ENCODE measurements around the gene UGT1A10. TPM values are rescaled to one million over a fixed set of nuclear protein-coding genes. Genes with fewer than 3 reads are reported as not detected.
"Not testable (repeated sequence)": the region's sequence is repeated elsewhere in the genome, so short reads cannot be mapped to it uniquely, and the experiment has no call there.

The UGT1A10 gene
- total RNA-seq, 2 experiments from 2014 or later: not detected

GRCh38 chr2:233621863-233622262, 14.4 kb upstream of the UGT1A10 start:
- POLR2A ChIA-PET; H3K36me3 Mint-ChIP-seq (ENCODE audit: low read depth); H3K4me3 Mint-ChIP-seq; H3K27ac Mint-ChIP-seq; CTCF ChIA-PET; H3K4me1 Mint-ChIP-seq; DNase-seq; H3K9me3 Mint-ChIP-seq: not testable (repeated sequence)
- H3K27me3 Mint-ChIP-seq: peaks cover 19% of the 10 kb centered on the region

DNA sequence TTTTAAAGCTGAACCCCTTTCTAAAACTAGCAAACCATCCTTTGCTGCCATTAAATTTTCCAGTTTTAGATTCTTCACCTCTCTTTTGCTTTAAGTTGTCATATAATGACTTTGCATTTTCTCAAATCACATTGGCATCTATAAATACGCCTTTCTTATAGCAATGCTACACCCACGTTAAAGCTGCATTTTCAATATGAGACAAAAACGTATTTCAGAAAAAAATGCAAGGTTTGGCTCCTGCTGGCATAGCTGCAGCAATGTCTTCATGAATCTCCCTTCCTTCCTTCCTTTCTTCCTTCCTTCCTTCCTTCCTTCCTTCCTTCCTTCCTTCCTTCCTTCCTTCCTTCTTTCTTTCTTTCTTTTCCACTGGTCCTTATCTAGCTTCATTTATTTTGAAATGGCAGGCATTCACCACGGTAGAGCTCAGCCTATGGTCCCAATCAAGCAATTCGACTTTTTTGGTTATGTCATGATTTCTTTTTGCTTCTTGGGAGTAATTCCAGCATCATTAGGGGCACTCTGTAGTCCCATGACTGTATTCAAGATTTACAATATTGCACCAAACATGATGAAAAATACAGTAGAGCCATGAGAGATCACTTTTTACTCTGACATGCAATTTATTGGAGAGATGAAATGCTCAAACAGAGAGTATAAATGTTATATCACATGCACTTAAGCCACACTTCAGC, 8.8 kb upstream of the UGT1A10 start:
- Mint-ChIP-seq H3K36me3 (ENCODE audit: low read depth) (no peaks in the 10 kb centered on the region), H3K4me3 (no peak overlapping the region), H3K9me3 (peaks cover 6% of the 10 kb centered on the region), H3K27ac (no peak overlapping the region), H3K27me3 (peaks cover 33% of the 10 kb centered on the region), H3K4me1 (no peaks in the 10 kb centered on the region)
- DNase-seq: no peak
- CTCF ChIA-PET: interaction anchor here (0.6 kb wide), 1 partner anchor 160 kb away, joined by 3 read pairs; no protein-coding TSS in a partner anchor
- POLR2A ChIA-PET: no interaction called here

DNA sequence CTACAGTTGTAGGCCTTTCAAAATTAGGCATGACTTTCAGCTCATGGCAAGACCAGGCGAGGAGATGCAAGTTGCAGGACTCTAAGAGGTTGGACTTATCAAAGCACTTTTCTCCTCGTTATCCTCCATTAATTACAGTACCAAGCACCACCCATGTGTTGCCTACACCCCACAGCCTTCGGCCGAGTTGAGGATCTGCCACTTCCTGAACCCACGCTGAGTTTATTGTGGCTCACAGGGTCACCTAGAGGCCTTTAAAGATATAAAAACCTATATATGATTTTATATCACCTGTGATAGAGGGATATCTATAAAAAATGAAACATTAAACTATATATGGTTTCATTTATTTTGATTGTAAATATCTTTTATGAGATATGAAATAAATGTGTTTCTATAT, 2.6 kb downstream of the UGT1A10 start:
- ChIA-PET CTCF (no interaction called here), POLR2A (no interaction called here)
- Mint-ChIP-seq H3K36me3 (ENCODE audit: low read depth) (no peaks in the 10 kb centered on the region), H3K4me3 (no peak overlapping the region), H3K4me1 (no peaks in the 10 kb centered on the region), H3K27me3 (peaks cover 7% of the 10 kb centered on the region), H3K9me3 (no peaks in the 10 kb centered on the region), H3K27ac (no peak overlapping the region)
- DNase-seq: no peak

DNA sequence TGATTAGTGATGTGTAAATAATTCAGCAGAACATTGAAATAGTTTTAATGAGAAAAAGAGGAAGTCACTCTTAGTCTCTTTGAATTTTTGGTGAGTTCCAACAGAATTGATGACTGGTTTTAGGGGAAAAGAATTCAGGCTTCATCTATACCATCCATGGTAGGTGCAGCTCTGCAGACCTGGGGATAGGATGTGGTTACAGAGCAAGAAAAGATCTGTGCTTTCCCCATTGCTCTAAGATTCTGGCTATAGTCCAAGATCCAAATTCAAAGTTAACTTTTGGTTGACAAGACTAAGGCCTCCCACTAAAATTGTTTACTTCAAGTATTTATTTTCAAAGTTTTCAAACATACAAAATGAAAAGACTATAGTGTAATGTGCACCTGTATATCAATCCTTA, 3.6 kb downstream of the UGT1A10 start:
- no peaks in the 10 kb centered on the region for H3K36me3 Mint-ChIP-seq (ENCODE audit: low read depth)

DNA sequence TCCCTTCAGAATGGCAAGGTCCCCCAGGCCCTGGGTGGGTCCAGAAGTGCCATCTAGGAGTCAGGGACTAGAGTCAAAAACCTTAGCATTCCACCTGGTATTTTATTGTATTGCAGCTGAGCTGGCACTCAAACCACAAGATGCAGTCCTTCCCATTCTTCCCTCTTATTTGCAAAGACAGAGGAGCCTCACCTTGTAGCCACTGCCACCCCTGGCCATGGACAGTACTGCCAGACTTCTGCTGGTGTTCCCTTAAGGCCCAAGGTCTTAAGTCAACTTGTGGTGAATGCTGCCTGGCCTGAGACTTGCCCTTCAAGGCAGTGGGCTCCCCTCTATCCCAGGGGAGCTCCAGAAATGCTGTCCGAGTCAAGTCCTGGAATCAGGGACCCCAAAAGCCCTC, 6.9 kb downstream of the UGT1A10 start:
- no peak for DNase-seq
- CTCF ChIA-PET: no interaction called here
- Mint-ChIP-seq H3K4me1 (no peaks in the 10 kb centered on the region), H3K9me3 (peaks cover 19% of the 10 kb centered on the region), H3K27me3 (peaks cover 2% of the 10 kb centered on the region), H3K4me3 (no peak overlapping the region), H3K27ac (no peak overlapping the region), H3K36me3 (ENCODE audit: low read depth) (no peaks in the 10 kb centered on the region)
- POLR2A ChIA-PET: no interaction called here

More for the DNA sequence above, 3.6 kb downstream of the UGT1A10 start:
- POLR2A ChIA-PET: no interaction called here
- CTCF ChIA-PET: no interaction called here
- DNase-seq: no peak
- Mint-ChIP-seq H3K4me3 (no peak overlapping the region), H3K27me3 (peaks cover 4% of the 10 kb centered on the region), H3K4me1 (no peaks in the 10 kb centered on the region), H3K9me3 (peaks cover 4% of the 10 kb centered on the region), H3K27ac (no peak overlapping the region)

GRCh38 chr2:233646033-233646432, 9.8 kb downstream of the UGT1A10 start:
- H3K27me3 Mint-ChIP-seq; H3K4me3 Mint-ChIP-seq; CTCF ChIA-PET; H3K36me3 Mint-ChIP-seq (ENCODE audit: low read depth); H3K4me1 Mint-ChIP-seq; POLR2A ChIA-PET; H3K27ac Mint-ChIP-seq; DNase-seq: not testable (repeated sequence)
- H3K9me3 Mint-ChIP-seq: peaks cover 19% of the 10 kb centered on the region

DNA sequence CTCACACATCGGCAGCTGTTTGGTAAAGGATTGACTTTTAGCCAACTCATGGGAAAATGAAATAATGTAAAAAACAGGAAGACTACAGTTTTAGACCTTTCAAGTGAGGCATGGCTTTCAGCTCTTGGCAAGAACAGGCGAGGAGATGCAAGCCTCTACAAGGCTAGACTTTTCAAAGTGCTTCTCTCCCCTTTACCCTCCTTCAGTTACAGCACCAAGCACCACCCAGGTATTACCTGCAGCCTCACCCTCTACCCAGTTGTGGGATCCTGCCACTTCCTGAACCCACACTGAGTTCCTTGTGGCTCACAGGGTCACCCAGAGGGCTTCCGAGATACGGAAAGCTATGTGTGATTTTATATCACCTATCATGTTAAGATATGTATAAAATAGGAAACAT, 14.7 kb downstream of the UGT1A10 start:
- Mint-ChIP-seq H3K4me3 (no peak overlapping the region), H3K4me1 (no peaks in the 10 kb centered on the region), H3K9me3 (peaks cover 7% of the 10 kb centered on the region), H3K27ac (no peak overlapping the region), H3K36me3 (ENCODE audit: low read depth) (no peaks in the 10 kb centered on the region), H3K27me3 (peaks cover 11% of the 10 kb centered on the region)
- CTCF ChIA-PET: no interaction called here
- POLR2A ChIA-PET: no interaction called here
- DNase-seq: no peak

DNA sequence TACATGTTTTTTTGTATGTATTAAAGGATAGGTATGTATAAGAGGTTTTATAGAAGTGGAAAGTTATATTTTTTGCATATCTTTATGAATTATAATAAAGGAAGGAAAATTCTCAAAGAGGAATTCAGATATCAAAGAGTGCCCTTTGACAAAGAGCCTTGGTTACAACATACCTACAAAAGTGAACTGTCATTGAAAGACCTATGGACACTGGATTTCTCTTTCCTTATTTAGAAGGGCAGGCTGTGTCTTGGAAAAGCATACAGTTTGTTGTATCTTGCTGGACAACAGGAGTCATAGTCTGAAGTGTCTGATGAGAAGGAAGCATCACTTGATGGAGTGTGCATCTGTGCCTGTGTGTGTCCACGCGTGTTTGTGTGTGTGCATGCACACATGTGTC, 15.2 kb downstream of the UGT1A10 start:
- no peak overlapping the region for H3K4me3 Mint-ChIP-seq
- ChIA-PET POLR2A (no interaction called here), CTCF (no interaction called here)
- no peak for DNase-seq
- H3K27me3 Mint-ChIP-seq: peaks cover 11% of the 10 kb centered on the region
- H3K27ac Mint-ChIP-seq: no peak overlapping the region
- no peaks in the 10 kb centered on the region for H3K4me1 Mint-ChIP-seq
- no peaks in the 10 kb centered on the region for H3K36me3 Mint-ChIP-seq (ENCODE audit: low read depth)
- H3K9me3 Mint-ChIP-seq: peaks cover 4% of the 10 kb centered on the region

DNA sequence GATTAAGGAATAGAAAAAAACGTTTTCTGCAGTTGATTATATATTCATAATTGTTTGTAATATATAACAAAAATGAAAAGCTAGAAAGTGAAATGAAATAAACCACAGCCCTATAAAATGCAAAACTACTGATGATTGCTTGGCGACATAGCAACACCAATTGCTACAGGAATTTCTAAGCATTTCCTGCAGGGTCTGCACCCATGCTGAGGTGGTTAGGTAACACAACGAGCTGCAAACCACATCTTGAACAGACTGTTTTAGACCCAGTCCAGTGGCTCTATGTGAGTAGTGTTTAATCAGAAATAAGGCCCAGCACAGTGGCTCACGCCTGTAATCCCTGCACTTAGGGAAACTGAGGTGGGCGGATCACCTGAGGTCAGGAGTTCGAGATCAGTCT, 18.3 kb downstream of the UGT1A10 start:
- Mint-ChIP-seq H3K4me1 (no peaks in the 10 kb centered on the region), H3K27ac (no peak overlapping the region), H3K36me3 (ENCODE audit: low read depth) (no peaks in the 10 kb centered on the region), H3K4me3 (no peak overlapping the region), H3K9me3 (no peaks in the 10 kb centered on the region), H3K27me3 (peaks cover 23% of the 10 kb centered on the region)
- no peak for DNase-seq
- POLR2A ChIA-PET: no interaction called here
- CTCF ChIA-PET: no interaction called here

DNA sequence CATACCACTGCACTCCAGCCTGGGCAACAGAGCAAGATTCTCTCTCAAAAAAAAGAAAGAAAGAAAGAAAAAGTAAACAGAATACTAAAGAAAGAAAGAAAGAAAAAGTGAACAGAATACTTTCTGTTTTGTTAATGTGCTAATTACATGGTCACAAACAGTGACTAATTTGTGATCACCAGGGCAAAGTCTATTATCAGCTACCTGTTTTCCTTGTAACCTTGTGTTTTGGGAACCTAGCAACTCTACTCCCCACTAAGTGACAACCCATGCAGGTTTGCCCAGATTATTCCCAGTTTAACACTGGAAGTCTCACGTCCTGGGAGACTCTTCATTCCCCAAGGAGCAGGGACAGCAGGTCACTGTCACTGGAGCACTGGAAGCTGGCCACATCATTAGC, 18.8 kb downstream of the UGT1A10 start:
- Mint-ChIP-seq H3K9me3 (no peaks in the 10 kb centered on the region), H3K4me3 (no peak overlapping the region), H3K4me1 (no peaks in the 10 kb centered on the region), H3K27ac (no peak overlapping the region), H3K36me3 (ENCODE audit: low read depth) (no peaks in the 10 kb centered on the region), H3K27me3 (peaks cover 28% of the 10 kb centered on the region)
- no peak for DNase-seq
- POLR2A ChIA-PET: no interaction called here
- CTCF ChIA-PET: no interaction called here

DNA sequence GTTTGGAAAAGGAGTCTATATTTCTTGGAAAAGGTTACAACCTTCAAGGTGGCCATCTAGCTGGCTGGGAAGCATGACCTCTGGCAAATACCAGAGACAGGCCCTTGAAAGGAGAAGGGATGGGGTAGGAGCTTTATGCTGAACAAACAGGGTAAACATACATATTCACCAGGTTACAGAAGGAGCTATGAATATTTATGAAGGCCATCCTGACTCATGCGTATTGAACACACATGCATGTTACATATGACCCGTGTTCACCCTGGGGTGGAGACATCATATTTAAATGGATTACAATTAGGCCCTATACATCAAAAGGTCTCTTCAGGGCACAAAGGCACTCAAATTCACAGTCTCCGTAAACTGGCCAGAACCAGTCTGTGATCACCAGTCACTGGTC, 19.7 kb downstream of the UGT1A10 start:
- H3K27ac Mint-ChIP-seq; H3K4me3 Mint-ChIP-seq; POLR2A ChIA-PET; H3K9me3 Mint-ChIP-seq; CTCF ChIA-PET; H3K36me3 Mint-ChIP-seq (ENCODE audit: low read depth); H3K4me1 Mint-ChIP-seq; DNase-seq: not testable (repeated sequence)
- peaks cover 26% of the 10 kb centered on the region for H3K27me3 Mint-ChIP-seq

GRCh38 chr2:233656443-233656842, 20.2 kb downstream of the UGT1A10 start:
- DNase-seq: no peak
- no peaks in the 10 kb centered on the region for H3K4me1 Mint-ChIP-seq
- H3K9me3 Mint-ChIP-seq: no peaks in the 10 kb centered on the region
- POLR2A ChIA-PET: no interaction called here
- no peaks in the 10 kb centered on the region for H3K36me3 Mint-ChIP-seq (ENCODE audit: low read depth)
- H3K4me3 Mint-ChIP-seq: no peak overlapping the region
- CTCF ChIA-PET: no interaction called here
- H3K27me3 Mint-ChIP-seq: peaks cover 30% of the 10 kb centered on the region
- no peak overlapping the region for H3K27ac Mint-ChIP-seq

GRCh38 chr2:233658610-233659009, 22.4 kb downstream of the UGT1A10 start:
- H3K9me3 Mint-ChIP-seq: no peaks in the 10 kb centered on the region
- no peak for DNase-seq
- peaks cover 42% of the 10 kb centered on the region for H3K27me3 Mint-ChIP-seq
- ChIA-PET POLR2A (no interaction called here), CTCF (no interaction called here)
- H3K4me1 Mint-ChIP-seq: no peaks in the 10 kb centered on the region
- no peak overlapping the region for H3K27ac Mint-ChIP-seq
- H3K36me3 Mint-ChIP-seq (ENCODE audit: low read depth): no peaks in the 10 kb centered on the region
- no peak overlapping the region for H3K4me3 Mint-ChIP-seq

DNA sequence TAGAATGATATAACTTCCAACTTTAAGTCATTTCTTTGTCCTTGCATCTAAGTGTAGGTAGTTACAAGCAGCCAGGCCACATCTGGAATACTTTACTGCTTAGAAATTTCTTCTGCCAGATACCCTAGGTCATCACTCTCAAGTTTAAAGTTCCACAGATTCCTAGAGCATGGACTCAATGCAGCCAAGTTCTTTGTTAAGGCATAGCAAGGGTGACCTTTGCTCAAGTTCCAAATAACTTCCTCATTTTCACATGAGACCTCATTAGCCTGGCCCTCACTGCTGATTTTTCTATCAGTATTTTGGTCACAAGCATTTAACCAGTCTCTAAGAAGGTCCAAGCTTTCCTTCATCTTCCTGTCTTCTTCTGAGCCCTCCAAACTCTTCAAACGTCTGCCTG, 27.7 kb downstream of the UGT1A10 start:
- no peak overlapping the region for H3K4me3 Mint-ChIP-seq
- H3K4me1 Mint-ChIP-seq: no peaks in the 10 kb centered on the region
- peaks cover 42% of the 10 kb centered on the region for H3K27me3 Mint-ChIP-seq
- POLR2A ChIA-PET: no interaction called here
- DNase-seq: no peak
- H3K27ac Mint-ChIP-seq: no peak overlapping the region
- CTCF ChIA-PET: no interaction called here
- no peaks in the 10 kb centered on the region for H3K36me3 Mint-ChIP-seq (ENCODE audit: low read depth)
- peaks cover 3% of the 10 kb centered on the region for H3K9me3 Mint-ChIP-seq
